ENCODE results near the gene COL4A2.

DNA sequence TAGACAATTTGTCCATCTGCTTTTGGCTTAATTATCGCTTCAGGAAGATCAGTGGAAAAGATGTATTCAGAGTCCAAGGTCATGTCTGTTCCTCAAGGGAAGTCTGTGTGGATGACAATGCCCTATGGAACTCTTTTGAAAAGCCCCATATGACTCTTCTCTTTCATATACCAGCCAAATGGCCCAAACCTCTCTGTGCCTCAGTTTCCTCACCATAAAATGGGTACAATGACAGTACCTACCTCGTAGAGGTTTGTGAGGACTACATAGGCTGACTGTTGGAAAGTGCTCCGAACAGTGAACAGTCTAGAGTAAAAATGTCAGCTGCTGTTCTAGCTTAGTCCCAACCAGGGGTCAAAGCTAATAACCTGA lies 104.6 kb downstream of the COL4A2 start:
- TF ChIP-seq EZH2 (IDR thresholded peaks at IDR 0.05; ENCODE audit: insufficient read depth, poor library complexity, severe bottlenecking) (no peak), EZH2phosphoT487 (IDR thresholded peaks at IDR 0.05; ENCODE audit: insufficient read depth, low read depth) (no peak)
